ENCODE results near the gene CHRNB2.

GRCh38 chr1:154590756-154591155, 23.2 kb downstream of the CHRNB2 start:
- TF ChIP-seq FOXM1 (IDR thresholded peaks at IDR 0.05; ENCODE audit: borderline replicate concordance): no peak
- TF ChIP-seq HDGF (IDR thresholded peaks at IDR 0.05; ENCODE audit: borderline replicate concordance): no peak
- no peak for TF ChIP-seq L3MBTL2 (conservative IDR thresholded peaks at IDR 0.05)
- no peak for TF ChIP-seq SP1 (IDR thresholded peaks at IDR 0.05)
- no peak for TF ChIP-seq ZNF384 (IDR thresholded peaks at IDR 0.05)
- TF ChIP-seq BHLHE40 (IDR thresholded peaks at IDR 0.05; ENCODE audit: borderline replicate concordance): no peak
- no peak for TF ChIP-seq ARNT (IDR thresholded peaks at IDR 0.05)
- no peak for TF ChIP-seq ELF4 (IDR thresholded peaks at IDR 0.05)
- no peak for TF ChIP-seq TARDBP (IDR thresholded peaks at IDR 0.05)
- TF ChIP-seq FOXK2 (IDR thresholded peaks at IDR 0.05): no peak
- TF ChIP-seq SUZ12 (IDR thresholded peaks at IDR 0.05): no peak
- no peak for TF ChIP-seq PKNOX1 (IDR thresholded peaks at IDR 0.05)
